SK-N-SH treated with all-trans-retinoic acid at 6 μM for 48 hours (cell line): Measurements from ENCODE around the gene ME1.

Source experiments
- GLIS3 ChIP-seq: fragments of 250-450 bp; sonication (Bioruptor Pico); IDR thresholded peaks from 2 replicates; pipeline ENCODE4 v1.5.0; 2020; ENCODE audit warnings: mild to moderate bottlenecking, moderate library complexity
- ISL1 ChIP-seq: fragments of 250-450 bp; sonication (Bioruptor Pico); IDR thresholded peaks from 2 replicates; pipeline ENCODE4 v2.1.2; 2022; ENCODE audit warnings: mild to moderate bottlenecking, moderate library complexity
- OSR1 ChIP-seq: fragments of 250-450 bp; sonication (Bioruptor Pico); IDR thresholded peaks from 2 replicates; pipeline ENCODE4 v1.8.0; 2022; ENCODE audit warnings: moderate library complexity, mild to moderate bottlenecking, inconsistent platforms
- RARB ChIP-seq: fragments of 250-450 bp; sonication (Bioruptor Pico); IDR thresholded peaks from 2 replicates; pipeline ENCODE4 v1.8.0; 2021; ENCODE audit warnings: mild to moderate bottlenecking, moderate library complexity
- TCF4 ChIP-seq: fragments of 250-450 bp; sonication (Bioruptor Pico); IDR thresholded peaks from 2 replicates; pipeline ENCODE4 v1.8.0; 2021; ENCODE audit warnings: mild to moderate bottlenecking, moderate library complexity, borderline replicate concordance
- TOX ChIP-seq: fragments of 250-450 bp; sonication (Bioruptor Pico); IDR thresholded peaks from 2 replicates; pipeline ENCODE4 v1.8.0; 2021; ENCODE audit warnings: mild to moderate bottlenecking, moderate library complexity, borderline replicate concordance
- ZFP30 ChIP-seq: fragments of 450-650 bp; formaldehyde crosslinking; IDR thresholded peaks from 2 replicates; pipeline ENCODE4 v1.5.0; 2022; ENCODE audit warnings: mild to moderate bottlenecking, moderate library complexity
- ZNF565 ChIP-seq: fragments of 450-650 bp; formaldehyde crosslinking; conservative IDR thresholded peaks from 2 replicates; pipeline ENCODE4 v1.5.0; 2020; ENCODE audit warnings: low read depth, mild to moderate bottlenecking, moderate library complexity
- ZNF70 ChIP-seq: fragments of 450-650 bp; formaldehyde crosslinking; IDR thresholded peaks from 2 replicates; pipeline ENCODE4 v1.5.0; 2020; ENCODE audit warnings: mild to moderate bottlenecking, moderate library complexity
- TF ChIP-seq, protein P1 (sequence below): fragments of 250-450 bp; sonication (Bioruptor Pico); IDR thresholded peaks from 2 replicates; pipeline ENCODE4 v1.8.0; 2020; ENCODE audit warnings: mild to moderate bottlenecking, moderate library complexity, borderline replicate concordance
- TF ChIP-seq, protein P2 (sequence below): fragments of 250-450 bp; sonication (Bioruptor Pico); IDR thresholded peaks from 2 replicates; pipeline ENCODE4 v1.5.1; 2020; ENCODE audit warnings: low read depth, mild to moderate bottlenecking, moderate library complexity

DNA sequence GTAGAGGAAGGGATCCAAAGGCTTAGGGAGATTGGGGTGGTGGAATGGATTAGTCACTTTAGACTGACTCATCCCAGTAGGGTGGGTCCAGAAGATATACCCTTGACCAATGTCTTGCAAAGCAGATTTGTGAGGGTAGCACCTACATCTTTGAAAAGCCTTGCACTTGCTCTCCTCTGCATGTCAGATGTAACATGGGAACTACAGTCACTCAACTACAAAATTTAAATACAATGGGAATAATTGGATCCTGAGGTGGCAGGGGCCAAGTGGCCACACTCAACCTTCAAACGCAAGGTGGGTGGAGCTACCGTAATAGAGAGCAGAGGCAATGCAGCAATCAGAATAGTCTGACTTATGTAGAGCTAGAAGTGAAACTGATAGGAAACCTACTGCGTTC lies 71.2 kb downstream of the ME1 start:
- TF ChIP-seq, protein P1, sequence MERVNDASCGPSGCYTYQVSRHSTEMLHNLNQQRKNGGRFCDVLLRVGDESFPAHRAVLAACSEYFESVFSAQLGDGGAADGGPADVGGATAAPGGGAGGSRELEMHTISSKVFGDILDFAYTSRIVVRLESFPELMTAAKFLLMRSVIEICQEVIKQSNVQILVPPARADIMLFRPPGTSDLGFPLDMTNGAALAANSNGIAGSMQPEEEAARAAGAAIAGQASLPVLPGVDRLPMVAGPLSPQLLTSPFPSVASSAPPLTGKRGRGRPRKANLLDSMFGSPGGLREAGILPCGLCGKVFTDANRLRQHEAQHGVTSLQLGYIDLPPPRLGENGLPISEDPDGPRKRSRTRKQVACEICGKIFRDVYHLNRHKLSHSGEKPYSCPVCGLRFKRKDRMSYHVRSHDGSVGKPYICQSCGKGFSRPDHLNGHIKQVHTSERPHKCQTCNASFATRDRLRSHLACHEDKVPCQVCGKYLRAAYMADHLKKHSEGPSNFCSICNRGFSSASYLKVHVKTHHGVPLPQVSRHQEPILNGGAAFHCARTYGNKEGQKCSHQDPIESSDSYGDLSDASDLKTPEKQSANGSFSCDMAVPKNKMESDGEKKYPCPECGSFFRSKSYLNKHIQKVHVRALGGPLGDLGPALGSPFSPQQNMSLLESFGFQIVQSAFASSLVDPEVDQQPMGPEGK: no peak
- no peak for TF ChIP-seq GLIS3 (CRISPR knock-in tag)
- no peak for TF ChIP-seq ZNF70
- TF ChIP-seq, protein P2, sequence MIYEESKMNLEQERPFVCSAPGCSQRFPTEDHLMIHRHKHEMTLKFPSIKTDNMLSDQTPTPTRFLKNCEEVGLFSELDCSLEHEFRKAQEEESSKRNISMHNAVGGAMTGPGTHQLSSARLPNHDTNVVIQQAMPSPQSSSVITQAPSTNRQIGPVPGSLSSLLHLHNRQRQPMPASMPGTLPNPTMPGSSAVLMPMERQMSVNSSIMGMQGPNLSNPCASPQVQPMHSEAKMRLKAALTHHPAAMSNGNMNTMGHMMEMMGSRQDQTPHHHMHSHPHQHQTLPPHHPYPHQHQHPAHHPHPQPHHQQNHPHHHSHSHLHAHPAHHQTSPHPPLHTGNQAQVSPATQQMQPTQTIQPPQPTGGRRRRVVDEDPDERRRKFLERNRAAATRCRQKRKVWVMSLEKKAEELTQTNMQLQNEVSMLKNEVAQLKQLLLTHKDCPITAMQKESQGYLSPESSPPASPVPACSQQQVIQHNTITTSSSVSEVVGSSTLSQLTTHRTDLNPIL: no peak
- no peak for TF ChIP-seq RARB (CRISPR knock-in tag)
- TF ChIP-seq ISL1: no peak
- no peak for TF ChIP-seq TOX (CRISPR knock-in tag)
- no peak for TF ChIP-seq ZFP30
- no peak for TF ChIP-seq OSR1 (CRISPR knock-in tag)
- no peak for TF ChIP-seq TCF4
- no peak for TF ChIP-seq ZNF565 (CRISPR knock-in tag)
